Stimulated activated CD4-positive, alpha-beta T cell treated with anti-CD3 and anti-CD28 coated beads, Interleukin-4, amount 100 ng/mL, for 48 hours (primary cell): ENCODE measurements around the gene ST6GALNAC4.

Experiments used
- DNase-seq, 2 donors: peaks; one replicate each; pipeline ENCODE4 v3.0.0-alpha.2; 2020; ENCODE audit warnings: low read depth in 2 of 2

ST6GALNAC4 gene, protein sequence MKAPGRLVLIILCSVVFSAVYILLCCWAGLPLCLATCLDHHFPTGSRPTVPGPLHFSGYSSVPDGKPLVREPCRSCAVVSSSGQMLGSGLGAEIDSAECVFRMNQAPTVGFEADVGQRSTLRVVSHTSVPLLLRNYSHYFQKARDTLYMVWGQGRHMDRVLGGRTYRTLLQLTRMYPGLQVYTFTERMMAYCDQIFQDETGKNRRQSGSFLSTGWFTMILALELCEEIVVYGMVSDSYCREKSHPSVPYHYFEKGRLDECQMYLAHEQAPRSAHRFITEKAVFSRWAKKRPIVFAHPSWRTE

DNA sequence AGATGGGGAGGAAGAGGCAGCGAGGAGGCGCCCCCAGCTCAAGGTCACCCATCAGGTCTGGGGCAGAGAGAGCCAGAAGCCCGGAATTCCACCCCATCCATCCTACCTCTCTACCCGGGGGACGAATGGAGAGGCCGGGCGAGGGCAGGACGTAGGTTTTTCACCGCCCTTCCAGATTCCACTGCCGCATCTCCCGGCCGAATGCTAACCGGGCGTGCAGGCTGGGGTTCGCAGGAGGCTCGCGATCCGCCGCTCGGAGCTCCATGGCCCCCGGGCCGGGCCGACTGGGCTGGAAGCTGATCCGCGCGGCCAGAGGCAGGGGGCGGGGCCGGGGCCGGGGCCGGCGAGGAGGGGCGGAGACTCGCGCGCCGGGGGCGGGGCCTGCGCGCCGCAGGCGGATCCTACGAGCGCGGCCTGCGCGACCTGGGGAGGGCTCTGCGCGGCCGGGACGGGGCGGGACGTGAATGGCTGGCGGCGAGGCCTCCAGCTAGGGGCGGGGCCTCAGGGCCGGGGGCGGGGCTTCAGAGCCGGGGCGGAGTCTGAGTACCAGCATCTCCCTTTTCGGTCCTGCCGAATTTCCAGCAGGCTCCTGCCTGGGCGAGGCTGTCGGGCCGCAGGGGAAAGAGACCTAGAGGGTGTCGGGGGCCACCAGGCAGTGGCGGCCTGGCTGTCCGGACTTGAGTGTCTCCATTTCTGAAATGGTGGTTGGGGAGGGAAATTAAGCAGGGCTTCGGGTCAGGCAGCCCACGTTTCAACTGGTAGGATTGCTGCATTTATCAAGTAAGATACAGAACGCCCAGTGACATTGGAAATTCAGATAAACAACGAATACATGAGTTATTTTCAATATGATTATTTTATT, at the start of gene ST6GALNAC4:
Gene ST6GALNAC4 (minus strand): TSS at position 322 of the 862 bp plus-strand sequence. CDS start 622 bp downstream, outside the sequence.
- peak; percentile 95 to 99 for DNase-seq

GRCh38 chr9:127965953-127966352, 49.1 kb upstream of the ST6GALNAC4 start:
- DNase-seq: no peak

GRCh38 chr9:127963359-127964064, 46.7 kb upstream of the ST6GALNAC4 start:
- no peak for DNase-seq

DNA sequence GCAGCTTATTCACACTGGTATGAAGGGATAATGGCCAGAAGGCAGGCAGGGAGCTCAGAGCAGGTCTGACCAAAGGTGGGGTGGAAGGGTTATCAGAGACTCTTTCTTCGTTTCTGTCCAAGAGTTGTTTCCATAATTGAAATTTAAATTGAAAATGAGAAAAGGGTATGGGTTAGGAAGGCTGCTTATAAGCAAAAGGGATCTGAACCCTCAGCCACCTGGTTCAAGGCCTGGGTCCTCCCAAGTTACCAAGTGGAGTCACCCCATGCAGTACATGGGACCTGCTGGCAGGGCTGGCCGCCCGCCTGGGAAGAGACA, 46.2 kb upstream of the ST6GALNAC4 start:
- DNase-seq: no peak

DNA sequence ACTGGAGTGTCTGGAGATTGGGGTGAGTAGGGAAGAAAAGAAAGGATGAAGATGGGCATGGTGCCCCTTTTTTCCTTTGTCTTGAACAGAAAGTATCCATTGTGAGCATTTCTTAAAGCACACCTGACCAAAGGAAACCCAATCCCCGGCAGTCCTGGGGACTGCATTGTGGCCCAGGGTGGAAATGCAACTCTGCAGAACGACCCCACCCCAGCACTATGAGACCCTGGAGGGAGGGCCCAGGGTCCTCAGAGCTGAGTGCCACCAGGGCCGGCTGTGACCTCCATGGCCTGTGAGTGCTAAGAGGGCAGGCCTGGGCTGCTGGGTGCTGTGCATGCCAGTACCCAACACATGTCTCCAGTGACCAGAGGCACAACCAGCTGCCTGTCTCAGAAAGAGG, 45.4 kb upstream of the ST6GALNAC4 start:
- no peak for DNase-seq

DNA sequence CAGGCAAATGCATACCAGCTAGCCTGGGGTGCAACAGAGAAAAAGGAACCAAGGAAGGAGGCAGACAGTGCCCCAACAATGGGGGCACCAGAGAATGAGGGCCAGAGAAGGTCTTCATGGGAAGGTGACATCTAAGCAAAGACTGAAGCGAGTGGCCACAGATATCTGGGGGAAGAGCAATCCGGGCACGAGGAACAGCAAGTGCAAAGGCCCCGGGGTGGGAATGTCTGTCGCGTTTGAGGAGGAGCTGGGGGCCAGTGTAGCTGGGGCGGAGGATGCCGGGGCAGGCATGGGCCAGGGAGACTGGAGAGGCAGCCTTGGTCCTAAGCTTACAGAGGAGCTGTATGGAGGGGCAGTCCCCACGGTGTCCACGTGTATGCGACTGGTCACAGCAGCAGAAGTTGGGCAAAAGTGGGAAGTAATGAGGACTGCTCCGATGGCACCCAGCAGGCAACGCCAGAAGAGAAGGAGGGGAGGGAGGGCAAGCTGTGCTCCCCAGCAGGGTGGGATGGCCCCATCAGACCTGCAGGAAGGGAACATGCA, 44.8 kb upstream of the ST6GALNAC4 start:
- no peak for DNase-seq

DNA sequence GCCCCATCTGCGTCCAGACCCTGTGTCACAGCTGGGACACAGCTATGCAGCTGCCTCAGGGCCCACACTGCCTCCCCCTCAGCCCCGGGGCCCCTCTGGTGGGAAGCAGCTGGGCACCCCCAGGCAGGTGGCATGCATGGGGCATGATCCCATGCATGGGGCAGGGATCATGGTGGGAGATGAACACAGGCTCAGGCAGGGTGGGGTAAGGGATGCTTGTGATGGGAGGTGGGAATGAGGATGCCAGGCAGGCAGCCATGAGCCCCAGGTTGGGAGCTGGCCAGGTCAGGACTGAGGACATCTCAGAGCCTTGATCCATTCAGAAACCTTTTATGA, 44.3 kb upstream of the ST6GALNAC4 start:
- no peak for DNase-seq

DNA sequence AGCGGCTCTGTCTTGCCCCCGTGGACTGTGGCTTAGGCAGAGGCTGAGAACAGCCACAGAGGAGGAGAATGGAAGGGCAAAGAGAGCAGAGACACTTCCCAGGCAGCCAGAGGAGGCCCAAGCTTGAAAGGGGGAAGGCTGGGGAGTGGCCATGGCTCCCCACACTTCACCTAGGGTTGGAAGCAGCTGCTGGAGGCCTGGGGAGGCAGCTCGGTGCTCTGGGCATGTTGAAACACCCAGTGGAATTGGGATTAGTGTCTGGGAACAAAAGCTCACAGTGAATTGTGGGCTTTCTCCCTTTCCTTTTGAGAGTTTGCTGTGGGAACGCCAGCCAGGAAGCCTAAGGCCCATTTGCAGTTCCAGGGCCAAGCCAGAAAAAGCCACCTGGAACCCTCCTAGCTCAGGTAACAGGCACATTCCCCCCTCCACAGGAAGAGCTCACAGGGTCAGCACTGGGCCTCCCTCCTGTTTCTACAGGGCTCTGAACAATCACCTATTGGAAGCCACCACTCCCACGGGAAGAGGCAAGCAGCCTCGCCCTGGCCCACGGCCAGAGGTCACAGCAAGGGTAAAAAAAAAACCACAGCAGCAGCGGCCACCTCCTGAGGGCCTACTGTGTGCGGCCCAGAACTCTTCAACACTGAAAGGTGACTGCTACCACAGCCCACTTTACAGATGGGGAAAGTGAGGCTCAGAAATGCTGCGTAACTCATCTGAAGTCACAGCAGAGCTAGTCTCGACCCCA, 43.7 kb upstream of the ST6GALNAC4 start:
- no peak for DNase-seq

GRCh38 chr9:127959841-127960409, 43.1 kb upstream of the ST6GALNAC4 start:
- no peak for DNase-seq

DNA sequence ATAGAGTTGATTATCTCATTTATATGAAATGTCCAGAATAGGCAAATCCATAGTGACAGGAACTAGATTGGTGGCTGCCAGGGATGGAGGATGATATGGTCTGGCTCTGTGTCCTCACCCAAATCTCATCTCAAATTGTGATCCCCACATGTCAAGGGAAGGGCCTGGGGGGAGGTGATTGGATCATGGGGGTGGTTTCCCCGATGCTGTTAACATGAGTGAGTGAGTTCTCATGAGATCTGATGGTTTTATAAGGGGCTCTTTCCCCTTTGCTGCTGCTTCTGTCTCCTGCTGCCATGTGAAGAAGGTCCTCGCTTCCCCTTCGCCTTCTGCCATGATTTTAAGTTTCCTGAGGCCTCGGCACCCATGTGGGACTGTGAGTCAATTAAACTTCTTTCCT, 42.6 kb upstream of the ST6GALNAC4 start:
- DNase-seq: no peak

- DNase-seq: no peak
Observed at GRCh38 chr9:127958728-127959127, 41.9 kb upstream of the ST6GALNAC4 start.

GRCh38 chr9:127955294-127956015, 38.6 kb upstream of the ST6GALNAC4 start:
- DNase-seq: peak; percentile 71 to 82

- no peak for DNase-seq
Observed at GRCh38 chr9:127954831-127955293, 38.0 kb upstream of the ST6GALNAC4 start.

GRCh38 chr9:127953768-127954505, 37.1 kb upstream of the ST6GALNAC4 start:
- no peak for DNase-seq

DNA sequence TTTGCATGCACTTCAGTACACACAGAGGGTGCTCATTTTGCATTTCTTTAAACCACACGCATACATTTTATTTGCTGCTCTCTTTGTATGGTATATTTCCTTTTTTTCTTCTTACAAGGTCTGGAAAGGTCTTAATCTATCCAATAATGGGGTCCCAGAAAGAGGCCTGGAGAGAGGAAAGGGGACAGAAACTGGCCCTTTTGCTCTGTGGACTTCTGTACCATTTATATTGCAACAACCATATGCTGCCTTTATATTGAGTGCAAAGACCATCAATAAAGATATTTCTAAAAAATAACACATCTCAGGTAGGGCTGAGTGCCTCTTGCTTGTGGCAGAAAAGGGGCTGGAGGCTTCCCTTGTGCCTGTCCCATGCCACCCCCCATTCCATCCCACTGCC, 36.3 kb upstream of the ST6GALNAC4 start:
- no peak for DNase-seq

- no peak for DNase-seq
Observed at GRCh38 chr9:127950513-127951289, 33.9 kb upstream of the ST6GALNAC4 start.

GRCh38 chr9:127949827-127950512, 33.1 kb upstream of the ST6GALNAC4 start:
- DNase-seq: no peak
